ENCODE data around the gene ALDH1A2. TPM values are rescaled to one million over a fixed set of nuclear protein-coding genes. Genes with fewer than 3 reads are reported as not detected.

ALDH1A2 gene
- total and polyA plus RNA-seq, 4 donors, result 3.8 to 15.1 (median 8.0) TPM

DNA sequence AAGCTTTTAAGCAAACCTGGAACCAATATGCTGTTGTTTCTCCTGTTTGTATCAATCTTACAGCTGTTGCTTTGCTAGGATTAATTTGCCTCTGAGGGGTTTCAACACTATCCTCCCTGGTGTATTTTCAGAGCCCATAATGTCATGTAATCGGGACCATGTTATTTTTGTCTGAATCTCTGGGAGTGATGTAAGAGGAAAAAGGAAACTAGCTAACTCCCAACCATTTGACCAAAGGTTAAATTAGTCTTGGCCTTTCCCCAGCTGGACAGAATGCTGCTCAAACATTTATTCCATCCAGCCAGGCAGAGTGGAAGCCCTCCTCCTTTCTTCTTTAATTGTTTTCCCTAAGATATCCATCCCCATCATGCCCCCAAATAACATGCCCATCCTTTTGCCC lies 142.2 kb downstream of the ALDH1A2 start:
- H3K9me3 ChIP-seq (ENCODE audit: control insufficient read depth, low read length), result no peaks in the 10 kb centered on the region
- no peaks in the 10 kb centered on the region for H3K36me3 ChIP-seq (ENCODE audit: control insufficient read depth in 1 of 2, insufficient read depth in 2 of 2, low read length in 1 of 2)
- WGBS, 2 donors, result 0% methylated on average over 1 of the region's 1 CpG
- intact Hi-C loops (cut with DNase I), result no loop called here
- peaks cover 0 to 3% of the 10 kb centered on the region in 2 donors for H3K4me1 ChIP-seq (ENCODE audit: control insufficient read depth in 1 of 2, insufficient read depth in 2 of 2, low read length in 2 of 2)
- DNase-seq (no peak), ATAC-seq (ENCODE audit: low FRiP score) (peak; percentile 82)
- peak overlapping the region in 1 of 2 donors; percentile 35 for H3K27ac ChIP-seq (ENCODE audit: low read depth in 1 of 2, low read length in 2 of 2)
- no peak overlapping the region for H3K4me3 ChIP-seq (ENCODE audit: low read length in 2 of 2)
- H3K27me3 ChIP-seq (ENCODE audit: control insufficient read depth in 1 of 2, insufficient read depth in 2 of 2, low read length in 1 of 2), result no peaks in the 10 kb centered on the region

DNA sequence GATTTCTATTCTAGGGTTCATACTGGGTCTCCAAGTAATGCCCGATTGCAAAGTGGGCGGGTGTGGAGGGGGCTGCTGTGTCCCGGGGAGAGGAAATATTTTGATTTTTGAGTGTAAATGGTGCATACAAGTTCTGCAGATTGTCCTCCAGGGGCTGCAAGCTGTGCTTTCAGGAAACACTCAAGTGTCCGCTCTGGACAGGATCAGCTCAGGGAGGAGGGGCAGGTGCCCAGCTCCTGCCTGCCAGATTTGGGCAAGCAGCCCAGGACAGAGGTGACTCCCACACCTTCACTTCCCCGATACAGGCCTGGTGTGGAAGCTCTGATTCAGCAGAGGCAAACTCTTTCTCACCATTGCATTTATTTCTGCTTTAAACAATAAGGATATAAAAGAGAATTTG lies 142.7 kb downstream of the ALDH1A2 start:
- H3K36me3 ChIP-seq (ENCODE audit: control insufficient read depth in 1 of 2, insufficient read depth in 2 of 2, low read length in 1 of 2), result no peaks in the 10 kb centered on the region
- peaks cover 0 to 3% of the 10 kb centered on the region in 2 donors for H3K4me1 ChIP-seq (ENCODE audit: control insufficient read depth in 1 of 2, insufficient read depth in 2 of 2, low read length in 2 of 2)
- peak in 1 of 2 donors; percentile 48 for DNase-seq
- ATAC-seq (ENCODE audit: low FRiP score), result peak; percentile 45
- no peak overlapping the region for H3K4me3 ChIP-seq (ENCODE audit: low read length in 2 of 2)
- H3K9me3 ChIP-seq (ENCODE audit: control insufficient read depth, low read length), result no peaks in the 10 kb centered on the region
- intact Hi-C loops (cut with DNase I), result no loop called here
- no peaks in the 10 kb centered on the region for H3K27me3 ChIP-seq (ENCODE audit: control insufficient read depth in 1 of 2, insufficient read depth in 2 of 2, low read length in 1 of 2)
- peak overlapping the region in 1 of 2 donors; percentile 32 for H3K27ac ChIP-seq (ENCODE audit: low read depth in 1 of 2, low read length in 2 of 2)
- 23 to 26% methylated on average over 5 of the region's 5 CpGs for WGBS, 2 donors

DNA sequence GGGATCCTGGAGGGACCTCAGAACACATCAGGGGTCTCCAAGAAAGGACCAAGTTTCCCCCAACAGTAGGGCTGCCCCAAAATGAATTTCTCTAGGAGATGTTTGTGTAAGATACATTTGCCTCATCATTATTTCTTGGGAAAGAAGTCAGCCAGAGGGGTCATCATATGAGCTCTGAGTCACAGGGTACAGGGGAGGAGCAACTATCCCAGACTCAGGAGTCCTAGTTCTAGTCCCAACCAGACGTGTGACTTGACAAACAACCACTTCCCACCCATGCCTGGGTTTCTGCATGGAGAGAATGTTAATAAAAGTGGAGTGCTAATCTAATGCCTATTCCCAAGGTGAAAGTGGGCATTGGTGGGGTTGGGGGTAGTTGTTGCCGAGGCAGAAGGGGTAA lies 144.1 kb downstream of the ALDH1A2 start:
- Histone ChIP-seq H3K27ac (ENCODE audit: low read depth in 1 of 2, low read length in 2 of 2) (no peak overlapping the region), H3K9me3 (ENCODE audit: control insufficient read depth, low read length) (no peaks in the 10 kb centered on the region), H3K4me3 (ENCODE audit: low read length in 2 of 2) (no peak overlapping the region), H3K36me3 (ENCODE audit: control insufficient read depth in 1 of 2, insufficient read depth in 2 of 2, low read length in 1 of 2) (no peaks in the 10 kb centered on the region), H3K27me3 (ENCODE audit: control insufficient read depth in 1 of 2, insufficient read depth in 2 of 2, low read length in 1 of 2) (no peaks in the 10 kb centered on the region), H3K4me1 (ENCODE audit: control insufficient read depth in 1 of 2, insufficient read depth in 2 of 2, low read length in 2 of 2) (peaks cover 0 to 3% of the 10 kb centered on the region in 2 donors)
- 87 to 88% methylated on average over 2 of the region's 2 CpGs for WGBS, 2 donors
- intact Hi-C loops (cut with DNase I), result no loop called here
- no peak for ATAC-seq (ENCODE audit: low FRiP score)
- no peak for DNase-seq

DNA sequence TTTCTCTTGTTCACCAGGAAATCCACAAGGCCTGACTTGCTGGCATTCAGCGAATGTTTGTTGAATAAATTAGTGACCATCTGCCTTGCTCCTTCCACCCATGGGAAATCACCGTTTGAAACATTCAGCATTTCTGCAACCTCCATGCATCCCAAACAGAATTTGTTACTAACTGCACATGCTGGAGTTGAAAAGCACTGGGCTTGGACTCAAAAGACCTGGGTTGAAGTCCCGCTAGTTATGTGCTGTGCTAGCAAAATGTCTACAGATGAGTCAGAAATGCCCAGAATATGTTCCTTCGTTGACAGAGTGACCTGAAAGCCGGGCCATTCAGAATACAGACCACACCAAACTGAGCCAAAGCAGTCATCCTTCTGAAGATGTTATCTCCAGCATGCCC lies 144.6 kb downstream of the ALDH1A2 start:
- Histone ChIP-seq H3K4me1 (ENCODE audit: control insufficient read depth in 1 of 2, insufficient read depth in 2 of 2, low read length in 2 of 2) (peaks cover 0 to 3% of the 10 kb centered on the region in 2 donors), H3K9me3 (ENCODE audit: control insufficient read depth, low read length) (no peaks in the 10 kb centered on the region), H3K27me3 (ENCODE audit: control insufficient read depth in 1 of 2, insufficient read depth in 2 of 2, low read length in 1 of 2) (no peaks in the 10 kb centered on the region), H3K4me3 (ENCODE audit: low read length in 2 of 2) (no peak overlapping the region), H3K36me3 (ENCODE audit: control insufficient read depth in 1 of 2, insufficient read depth in 2 of 2, low read length in 1 of 2) (no peaks in the 10 kb centered on the region), H3K27ac (ENCODE audit: low read depth in 1 of 2, low read length in 2 of 2) (no peak overlapping the region)
- intact Hi-C loops (cut with DNase I), result no loop called here
- no peak for ATAC-seq (ENCODE audit: low FRiP score)
- DNase-seq, result no peak
- 75% methylated on average over 5 of the region's 5 CpGs for WGBS, 2 donors

DNA sequence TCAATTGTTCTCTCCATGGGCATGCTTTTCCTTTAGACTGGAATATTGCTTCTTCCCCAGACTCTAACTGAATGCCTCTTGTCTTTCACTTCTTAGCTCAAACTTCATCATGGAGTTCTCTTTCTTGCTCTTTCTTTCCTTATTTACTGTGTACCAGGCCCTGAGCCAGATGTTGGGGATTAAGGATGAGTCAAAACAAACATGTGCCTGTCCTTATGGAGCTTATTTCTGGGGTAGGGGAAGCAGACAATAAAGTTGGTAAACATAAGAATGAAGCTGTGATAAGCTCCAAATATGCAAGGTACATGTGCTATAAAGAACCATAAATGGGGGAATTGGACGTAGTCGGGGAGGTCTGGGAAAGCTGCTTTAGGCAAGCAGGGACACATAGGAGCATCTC lies 145.8 kb downstream of the ALDH1A2 start:
- WGBS, 2 donors, result 96 to 98% methylated on average over 2 of the region's 2 CpGs
- intact Hi-C loops (cut with DNase I), result no loop called here

DNA sequence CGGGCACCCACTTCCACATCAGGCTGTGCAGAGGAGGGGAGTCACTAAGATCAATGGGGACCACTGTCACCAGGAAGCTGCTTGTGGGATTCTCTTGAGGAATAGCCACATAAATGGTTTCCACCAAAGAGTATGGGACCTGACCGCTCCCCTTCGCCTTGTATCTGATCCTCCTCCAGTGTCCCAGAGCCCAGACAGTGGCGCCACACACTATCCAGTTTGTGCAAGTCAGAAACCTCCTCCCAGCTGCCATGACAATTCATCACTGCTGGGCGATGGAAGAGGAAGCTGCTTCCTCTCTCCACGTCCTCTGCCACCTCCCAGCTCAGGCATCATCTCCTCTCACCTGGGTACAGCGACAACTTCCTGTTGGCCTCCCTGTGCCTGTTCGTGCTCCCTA lies 147.5 kb downstream of the ALDH1A2 start:
- Histone ChIP-seq H3K36me3 (ENCODE audit: control insufficient read depth in 1 of 2, insufficient read depth in 2 of 2, low read length in 1 of 2) (no peaks in the 10 kb centered on the region), H3K4me3 (ENCODE audit: low read length in 2 of 2) (no peak overlapping the region), H3K27me3 (ENCODE audit: control insufficient read depth in 1 of 2, insufficient read depth in 2 of 2, low read length in 1 of 2) (no peaks in the 10 kb centered on the region), H3K9me3 (ENCODE audit: control insufficient read depth, low read length) (no peaks in the 10 kb centered on the region), H3K4me1 (ENCODE audit: control insufficient read depth in 1 of 2, insufficient read depth in 2 of 2, low read length in 2 of 2) (no peaks in the 10 kb centered on the region), H3K27ac (ENCODE audit: low read depth in 1 of 2, low read length in 2 of 2) (no peak overlapping the region)
- no peak for DNase-seq
- ATAC-seq (ENCODE audit: low FRiP score), result no peak
- intact Hi-C loops (cut with DNase I), result no loop called here
- 88 to 90% methylated on average over 8 of the region's 8 CpGs for WGBS, 2 donors

More for the DNA sequence above, 145.8 kb downstream of the ALDH1A2 start:
- H3K27ac ChIP-seq (ENCODE audit: low read depth in 1 of 2, low read length in 2 of 2), result no peak overlapping the region
- H3K4me1 ChIP-seq (ENCODE audit: control insufficient read depth in 1 of 2, insufficient read depth in 2 of 2, low read length in 2 of 2), result peaks cover 0 to 3% of the 10 kb centered on the region in 2 donors
- H3K4me3 ChIP-seq (ENCODE audit: low read length in 2 of 2), result no peak overlapping the region
- H3K36me3 ChIP-seq (ENCODE audit: control insufficient read depth in 1 of 2, insufficient read depth in 2 of 2, low read length in 1 of 2), result no peaks in the 10 kb centered on the region
- DNase-seq, result no peak
- H3K27me3 ChIP-seq (ENCODE audit: control insufficient read depth in 1 of 2, insufficient read depth in 2 of 2, low read length in 1 of 2), result no peaks in the 10 kb centered on the region
- H3K9me3 ChIP-seq (ENCODE audit: control insufficient read depth, low read length), result no peaks in the 10 kb centered on the region
- ATAC-seq (ENCODE audit: low FRiP score), result no peak

DNA sequence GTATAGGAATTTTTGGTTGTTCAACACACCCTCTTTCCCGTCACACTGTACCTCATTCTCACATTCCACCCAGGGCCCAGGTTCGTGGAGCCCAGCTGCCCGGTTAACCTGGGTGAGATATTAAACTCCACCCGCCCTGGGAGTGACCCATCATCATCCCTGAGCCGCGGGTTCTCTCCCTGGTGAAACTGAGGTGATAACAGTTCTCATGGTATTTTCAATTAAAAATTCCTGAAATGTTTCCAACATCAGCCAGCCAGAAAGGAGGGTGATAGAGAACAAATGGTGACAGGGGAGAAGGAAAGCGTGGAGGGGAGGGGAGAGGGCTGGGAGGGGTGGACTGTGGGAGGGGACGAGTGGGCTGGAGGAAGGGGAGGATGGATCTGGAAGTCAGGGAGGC lies 148.8 kb downstream of the ALDH1A2 start:
- no peaks in the 10 kb centered on the region for H3K27me3 ChIP-seq (ENCODE audit: control insufficient read depth in 1 of 2, insufficient read depth in 2 of 2, low read length in 1 of 2)
- no peak overlapping the region for H3K27ac ChIP-seq (ENCODE audit: low read depth in 1 of 2, low read length in 2 of 2)
- no peak overlapping the region for H3K4me3 ChIP-seq (ENCODE audit: low read length in 2 of 2)
- DNase-seq (no peak), ATAC-seq (ENCODE audit: low FRiP score) (no peak)
- intact Hi-C loops (cut with DNase I), result no loop called here
- no peaks in the 10 kb centered on the region for H3K9me3 ChIP-seq (ENCODE audit: control insufficient read depth, low read length)
- no peaks in the 10 kb centered on the region for H3K4me1 ChIP-seq (ENCODE audit: control insufficient read depth in 1 of 2, insufficient read depth in 2 of 2, low read length in 2 of 2)
- WGBS, 2 donors, result 69 to 75% methylated on average over 8 of the region's 8 CpGs
- no peaks in the 10 kb centered on the region for H3K36me3 ChIP-seq (ENCODE audit: control insufficient read depth in 1 of 2, insufficient read depth in 2 of 2, low read length in 1 of 2)

DNA sequence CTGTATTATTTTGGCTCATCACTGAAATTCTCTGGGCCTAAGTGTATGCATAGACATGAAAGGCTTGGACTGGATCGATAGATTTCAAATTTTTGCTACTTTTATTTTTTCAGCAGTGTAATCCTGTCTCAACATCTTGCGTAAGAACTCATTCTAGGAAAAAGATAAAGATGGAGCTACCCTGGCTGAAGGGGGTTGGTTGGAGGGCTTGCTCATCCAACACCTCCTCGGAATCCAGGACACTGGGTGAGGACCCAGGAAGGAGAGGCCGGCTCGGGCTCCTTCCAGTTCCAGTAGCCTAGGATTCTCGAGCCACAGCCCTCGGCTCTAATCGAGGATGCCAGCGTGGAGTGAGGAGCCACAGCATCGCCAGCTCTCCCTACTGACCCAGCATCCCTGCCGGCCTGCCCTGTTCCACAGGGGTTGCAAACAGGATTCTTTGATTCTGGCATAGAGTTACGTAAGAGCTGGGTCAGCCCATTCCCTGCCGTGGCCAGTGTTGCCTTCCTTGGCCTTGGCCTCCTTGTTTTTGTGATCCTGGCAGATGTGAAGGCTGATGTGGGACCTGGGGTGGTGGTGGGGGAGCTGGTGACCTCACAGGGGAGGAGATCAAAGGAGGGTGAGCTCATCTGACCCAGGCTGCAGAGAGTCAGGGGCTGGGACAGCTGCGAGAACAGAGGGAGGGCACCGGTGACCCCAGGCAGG lies 149.5 kb downstream of the ALDH1A2 start:
- intact Hi-C loops (cut with DNase I), result no loop called here
- no peaks in the 10 kb centered on the region for H3K9me3 ChIP-seq (ENCODE audit: control insufficient read depth, low read length)
- ATAC-seq (ENCODE audit: low FRiP score) (peak; percentile 36), DNase-seq (no peak)
- no peaks in the 10 kb centered on the region for H3K4me1 ChIP-seq (ENCODE audit: control insufficient read depth in 1 of 2, insufficient read depth in 2 of 2, low read length in 2 of 2)
- WGBS, 2 donors, result 92 to 94% methylated on average over 15 of the region's 15 CpGs
- H3K4me3 ChIP-seq (ENCODE audit: low read length in 2 of 2), result no peak overlapping the region
- H3K36me3 ChIP-seq (ENCODE audit: control insufficient read depth in 1 of 2, insufficient read depth in 2 of 2, low read length in 1 of 2), result no peaks in the 10 kb centered on the region
- H3K27me3 ChIP-seq (ENCODE audit: control insufficient read depth in 1 of 2, insufficient read depth in 2 of 2, low read length in 1 of 2), result no peaks in the 10 kb centered on the region
- no peak overlapping the region for H3K27ac ChIP-seq (ENCODE audit: low read depth in 1 of 2, low read length in 2 of 2)

DNA sequence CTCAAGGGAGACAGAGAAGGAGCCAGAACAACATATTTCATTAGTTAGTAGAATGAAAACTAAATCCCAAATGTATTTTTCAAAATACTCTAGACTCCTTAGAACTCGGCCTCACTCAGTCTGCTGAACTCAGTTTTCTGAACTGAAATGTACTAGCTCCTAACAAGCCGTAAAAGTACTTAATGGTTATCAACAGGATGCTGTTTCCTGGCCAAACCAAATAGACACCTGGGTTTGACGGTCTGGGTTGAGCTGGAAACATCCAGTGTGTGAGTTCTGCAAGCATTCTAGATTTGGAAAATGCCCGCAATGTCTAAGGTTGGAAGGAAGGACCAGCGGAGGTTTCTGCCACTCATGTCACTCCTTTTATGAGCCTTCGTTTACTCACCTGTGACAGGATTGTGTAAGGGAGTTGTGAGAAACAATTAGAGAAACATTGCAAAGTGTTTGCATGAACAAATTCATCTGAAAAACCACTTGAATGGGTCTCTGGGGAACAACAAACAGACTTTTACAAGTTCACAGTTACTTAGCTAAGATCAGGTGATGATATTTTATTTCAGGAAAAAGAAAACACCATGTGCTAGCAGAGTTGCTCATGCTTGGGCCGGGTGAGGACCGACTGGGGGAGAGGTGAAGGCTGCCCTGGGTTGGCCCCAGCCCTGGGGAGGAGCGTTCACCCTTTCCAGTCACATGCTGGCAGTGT lies 151.0 kb downstream of the ALDH1A2 start:
- no peaks in the 10 kb centered on the region for H3K4me1 ChIP-seq (ENCODE audit: control insufficient read depth in 1 of 2, insufficient read depth in 2 of 2, low read length in 2 of 2)
- DNase-seq, result no peak

More for the DNA sequence above, 151.0 kb downstream of the ALDH1A2 start:
- Histone ChIP-seq H3K4me3 (ENCODE audit: low read length in 2 of 2) (no peak overlapping the region), H3K9me3 (ENCODE audit: control insufficient read depth, low read length) (no peaks in the 10 kb centered on the region), H3K27ac (ENCODE audit: low read depth in 1 of 2, low read length in 2 of 2) (no peak overlapping the region), H3K27me3 (ENCODE audit: control insufficient read depth in 1 of 2, insufficient read depth in 2 of 2, low read length in 1 of 2) (no peaks in the 10 kb centered on the region), H3K36me3 (ENCODE audit: control insufficient read depth in 1 of 2, insufficient read depth in 2 of 2, low read length in 1 of 2) (no peaks in the 10 kb centered on the region)
- intact Hi-C loops (cut with DNase I), result no loop called here
- ATAC-seq (ENCODE audit: low FRiP score), result no peak
- 78 to 79% methylated on average over 9 of the region's 9 CpGs for WGBS, 2 donors
